Muscle of leg (tissue), 11 donors: ENCODE data around the gene HES7. TPM values are rescaled to one million over a fixed set of nuclear protein-coding genes. Genes with fewer than 3 reads are reported as not detected.

Source experiments
- DNase-seq: peaks from one replicate; pipeline ENCODE4 v3.0.0; 2013
- H3K27ac ChIP-seq: one replicate; pipeline ENCODE4 v1.5.1; 2013; ENCODE audit warnings: mild to moderate bottlenecking, low read length, control low read depth
- H3K27me3 ChIP-seq: one replicate; pipeline ENCODE4 v1.6.1; 2013; ENCODE audit warnings: low read length; ENCODE audit not compliant: control insufficient read depth, insufficient read depth
- H3K36me3 ChIP-seq: one replicate; pipeline ENCODE4 v1.6.1; 2013; ENCODE audit warnings: low read length; ENCODE audit not compliant: control insufficient read depth, insufficient read depth
- H3K4me1 ChIP-seq: one replicate; pipeline ENCODE4 v1.6.1; 2013; ENCODE audit warnings: low read length; ENCODE audit not compliant: control insufficient read depth, insufficient read depth
- H3K4me3 ChIP-seq: one replicate; pipeline ENCODE4 v1.5.1; 2013; ENCODE audit warnings: low read length, control low read depth
- H3K9me3 ChIP-seq: replicated peaks from 2 replicates; pipeline ENCODE4 v1.6.1; 2013; ENCODE audit warnings: low read depth, low read length; ENCODE audit not compliant: control insufficient read depth
- WGBS: methylation state at CpG from one replicate; pipeline ENCODE4 v1.1.5; 2013; ENCODE audit warnings: missing lambda C conversion rate; ENCODE audit not compliant: insufficient coverage; 5-methylcytosine and 5-hydroxymethylcytosine counted together
- polyA plus RNA-seq, 8 donors: library from polyadenylated mRNA; unstranded; fragments of 120-200 nt; gene quantifications; one replicate each; pipeline versions ENCODE4 v1.2.1 to v1.2.3, GENCODE V29; 2013; ENCODE audit warnings: inconsistent platforms in 1 of 8, low replicate concordance in 1 of 8; ENCODE audit not compliant: insufficient read length in 8 of 8, insufficient read depth in 1 of 8
- total RNA-seq: library from RNA; stranded (reverse); fragments of 120-200 nt; gene quantifications from one replicate; pipeline ENCODE4 v1.2.4, GENCODE V29; 2013

Gene HES7
- total and polyA plus RNA-seq, 9 donors = 0.08 to 0.28 (median 0.15) TPM; not detected in 2

GRCh38 chr17:8155231-8155995 is 31.5 kb upstream of the HES7 start:
- DNase-seq = peak; percentile 58
- Histone ChIP-seq H3K4me3 (peak overlapping the region; percentile 88), H3K27ac (peak overlapping the region; percentile 98), H3K27me3 (no peaks in the 10 kb centered on the region), H3K4me1 (peaks cover 62% of the 10 kb centered on the region), H3K36me3 (peaks cover 18% of the 10 kb centered on the region), H3K9me3 (no peaks in the 10 kb centered on the region)
- 13% methylated on average over 14 of the region's 14 CpGs for WGBS

DNA sequence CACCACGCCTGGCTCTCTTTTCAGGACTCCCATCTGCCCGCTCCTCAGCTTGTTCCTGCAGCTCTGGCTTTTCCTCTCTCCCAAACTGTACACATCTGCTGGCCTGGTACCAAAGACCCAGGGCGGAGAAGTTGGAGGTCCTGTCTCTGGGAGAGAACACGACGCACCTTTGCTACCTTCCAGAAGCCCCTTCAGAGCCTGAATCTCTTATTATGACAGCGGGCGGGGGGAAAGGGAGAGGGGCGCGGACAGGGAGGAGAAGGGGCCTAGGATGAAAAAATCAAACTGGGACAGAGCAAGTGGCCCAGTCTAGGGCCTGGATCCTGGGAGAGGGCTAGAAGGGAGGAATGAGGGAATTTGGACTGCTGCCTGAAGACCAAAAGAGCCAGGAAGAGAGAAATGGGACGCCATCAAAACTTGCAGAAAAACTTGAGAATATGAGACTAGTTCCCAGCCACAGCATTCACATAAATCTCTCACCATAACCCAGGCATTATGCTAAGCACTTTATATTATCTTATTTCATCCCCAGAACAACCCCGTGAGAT is 30.8 kb upstream of the HES7 start:
- peak; percentile 86 for DNase-seq
- Histone ChIP-seq H3K4me3 (peak overlapping the region; percentile 88), H3K27me3 (no peaks in the 10 kb centered on the region), H3K36me3 (peaks cover 18% of the 10 kb centered on the region), H3K27ac (peak overlapping the region; percentile 98), H3K4me1 (peaks cover 70% of the 10 kb centered on the region), H3K9me3 (no peaks in the 10 kb centered on the region)
- 18% methylated on average over 4 of the region's 11 CpGs for WGBS

- H3K4me3 ChIP-seq = peak overlapping the region; percentile 88
- peak overlapping the region; percentile 98 for H3K27ac ChIP-seq
- H3K4me1 ChIP-seq = peaks cover 70% of the 10 kb centered on the region
- DNase-seq = peak; percentile 99
- 0% methylated on average over 14 of the region's 22 CpGs for WGBS
- peaks cover 18% of the 10 kb centered on the region for H3K36me3 ChIP-seq
- H3K9me3 ChIP-seq = no peaks in the 10 kb centered on the region
- no peaks in the 10 kb centered on the region for H3K27me3 ChIP-seq
Measured at GRCh38 chr17:8153957-8154607, 30.2 kb upstream of the HES7 start.

DNA sequence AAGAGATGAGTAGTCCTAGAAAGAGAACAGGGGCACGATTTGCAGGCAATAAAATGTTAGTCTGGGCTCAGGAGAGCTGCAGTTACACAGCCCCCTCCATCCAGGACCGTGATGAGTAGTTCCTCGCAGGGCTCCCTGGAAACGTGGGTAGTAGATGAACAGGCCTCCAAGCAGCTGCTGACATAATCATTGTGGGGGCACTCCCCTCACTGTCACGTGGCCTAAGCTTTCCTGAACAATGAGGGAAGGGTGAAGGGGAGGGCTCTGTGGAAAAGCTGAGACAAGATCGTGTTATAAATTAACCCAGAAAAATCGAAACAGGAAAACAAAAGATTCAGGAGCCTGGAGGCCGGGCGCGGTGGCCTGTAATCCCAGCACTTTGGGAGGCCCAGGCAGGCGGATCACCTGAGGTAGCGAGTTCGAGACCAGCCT is 29.6 kb upstream of the HES7 start:
- DNase-seq = peak; percentile 98
- peaks cover 69% of the 10 kb centered on the region for H3K4me1 ChIP-seq

GRCh38 chr17:8153031-8153451 is 29.1 kb upstream of the HES7 start:
- 44% methylated on average over 7 of the region's 7 CpGs for WGBS
- peak overlapping the region; percentile 66 for H3K4me3 ChIP-seq
- no peaks in the 10 kb centered on the region for H3K27me3 ChIP-seq
- peaks cover 65% of the 10 kb centered on the region for H3K4me1 ChIP-seq
- no peaks in the 10 kb centered on the region for H3K9me3 ChIP-seq
- H3K36me3 ChIP-seq = peaks cover 24% of the 10 kb centered on the region
- peak; percentile 61 for DNase-seq
- peak overlapping the region; percentile 98 for H3K27ac ChIP-seq

More for the DNA sequence above, 29.6 kb upstream of the HES7 start:
- peak overlapping the region; percentile 98 for H3K27ac ChIP-seq
- 7% methylated on average over 10 of the region's 13 CpGs for WGBS
- no peaks in the 10 kb centered on the region for H3K27me3 ChIP-seq
- peak overlapping the region; percentile 31 for H3K4me3 ChIP-seq
- no peaks in the 10 kb centered on the region for H3K9me3 ChIP-seq
- peaks cover 22% of the 10 kb centered on the region for H3K36me3 ChIP-seq

DNA sequence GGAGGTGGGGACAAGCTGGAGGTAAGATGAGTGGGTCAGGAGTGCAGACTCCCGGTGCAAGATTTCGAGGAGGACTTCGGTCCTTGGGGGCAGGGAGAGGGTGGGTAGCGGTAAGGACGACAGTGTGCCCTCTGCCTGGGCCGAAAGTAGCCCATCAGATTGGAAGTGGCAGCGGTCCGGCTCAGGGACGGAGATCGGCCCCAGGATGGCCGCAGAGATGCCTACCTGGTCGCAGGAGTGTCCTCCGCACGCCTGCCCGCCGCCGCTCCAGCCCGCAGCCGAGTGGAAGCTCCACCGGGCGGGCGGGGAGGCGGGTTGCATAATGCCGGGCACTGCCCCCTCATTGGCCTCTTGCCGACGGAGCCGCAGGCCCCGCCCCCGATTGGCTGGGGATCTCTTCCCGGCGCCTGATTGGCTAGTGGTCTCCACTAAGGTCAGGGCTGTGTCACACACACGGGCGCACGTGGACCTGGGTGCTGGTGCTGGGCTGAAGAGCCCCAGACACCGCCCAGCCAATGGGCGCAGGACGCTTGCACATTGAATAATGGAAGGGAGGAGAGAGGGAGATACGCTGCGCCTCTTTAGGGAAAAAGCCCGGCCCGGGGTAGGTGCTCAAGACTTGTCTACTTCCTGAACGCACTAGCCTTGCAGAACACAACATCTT is 28.3 kb upstream of the HES7 start, which contains the start of gene PER1:
Gene PER1, minus strand, starts transcription at position 293 of the 664 bp plus-strand sequence. CDS start 1,698 bp downstream, outside the sequence.
- 2% methylated on average over 36 of the region's 42 CpGs for WGBS
- Histone ChIP-seq H3K4me3 (peak within 1 kb of the TSS; percentile 66), H3K36me3 (peaks cover 32% of the 10 kb centered on the region), H3K9me3 (no peaks in the 10 kb centered on the region), H3K27me3 (no peaks in the 10 kb centered on the region), H3K27ac (peak within 1 kb of the TSS; percentile 98), H3K4me1 (peaks cover 65% of the 10 kb centered on the region)
- peak; percentile 94 for DNase-seq

DNA sequence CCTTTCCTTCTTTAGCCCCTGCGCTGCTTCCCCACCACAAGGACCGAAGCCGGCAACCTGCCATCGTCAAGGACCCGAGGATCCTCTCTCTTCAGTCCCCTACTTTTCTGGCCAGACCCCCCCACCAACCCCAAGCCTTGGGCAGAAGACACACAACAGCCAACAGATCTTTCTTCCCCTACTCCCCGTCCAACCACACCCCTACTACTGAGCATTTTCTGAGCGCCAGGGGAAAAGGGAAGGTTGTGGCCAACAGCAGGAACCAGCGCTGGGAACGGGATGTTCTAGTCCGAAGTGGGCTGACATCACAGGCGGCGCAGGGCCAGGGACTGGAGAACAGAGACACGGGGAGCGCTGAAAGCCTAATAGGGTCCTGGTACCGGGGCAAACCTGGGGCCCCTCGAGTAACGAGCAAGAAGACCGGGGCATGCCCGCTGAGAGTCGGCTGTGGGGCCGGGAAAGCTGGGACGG is 27.8 kb upstream of the HES7 start:
- H3K27me3 ChIP-seq = no peaks in the 10 kb centered on the region
- peaks cover 38% of the 10 kb centered on the region for H3K36me3 ChIP-seq
- H3K27ac ChIP-seq = peak overlapping the region; percentile 98
- peak overlapping the region; percentile 66 for H3K4me3 ChIP-seq
- 0% methylated on average over 21 of the region's 22 CpGs for WGBS
- peaks cover 59% of the 10 kb centered on the region for H3K4me1 ChIP-seq
- peak; percentile 95 for DNase-seq
- no peaks in the 10 kb centered on the region for H3K9me3 ChIP-seq

DNA sequence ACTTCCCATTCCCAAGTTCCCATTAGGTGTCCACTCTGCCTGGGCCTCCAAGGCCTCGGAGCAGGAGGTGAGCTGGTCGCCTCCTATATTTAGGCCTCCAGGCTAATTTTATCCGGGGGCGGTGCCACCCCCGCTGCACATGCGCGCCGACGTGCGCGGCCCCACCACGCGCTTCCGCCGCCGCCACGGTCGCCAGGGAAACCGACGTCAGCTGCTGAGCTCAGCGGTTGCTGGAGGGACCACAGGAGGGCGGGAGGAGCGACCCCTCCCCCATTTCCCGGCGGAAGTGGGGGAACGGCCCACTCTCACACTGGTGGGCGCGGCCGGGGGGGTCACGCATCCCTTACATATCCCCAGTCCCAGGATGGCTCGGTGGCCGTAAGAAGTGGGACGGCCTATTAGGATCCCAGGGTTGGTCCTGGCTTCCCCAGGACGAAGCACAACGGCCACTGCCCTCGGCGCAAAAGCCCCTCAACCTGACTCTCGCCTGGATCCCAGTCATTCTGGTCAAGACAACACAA is 27.3 kb upstream of the HES7 start:
- Histone ChIP-seq H3K9me3 (no peaks in the 10 kb centered on the region), H3K27me3 (no peaks in the 10 kb centered on the region), H3K4me3 (peak overlapping the region; percentile 66), H3K4me1 (peaks cover 58% of the 10 kb centered on the region), H3K27ac (peak overlapping the region; percentile 98), H3K36me3 (peaks cover 43% of the 10 kb centered on the region)
- WGBS = under 1% methylated on average over 38 of the region's 38 CpGs
- DNase-seq = peak; percentile 98

DNA sequence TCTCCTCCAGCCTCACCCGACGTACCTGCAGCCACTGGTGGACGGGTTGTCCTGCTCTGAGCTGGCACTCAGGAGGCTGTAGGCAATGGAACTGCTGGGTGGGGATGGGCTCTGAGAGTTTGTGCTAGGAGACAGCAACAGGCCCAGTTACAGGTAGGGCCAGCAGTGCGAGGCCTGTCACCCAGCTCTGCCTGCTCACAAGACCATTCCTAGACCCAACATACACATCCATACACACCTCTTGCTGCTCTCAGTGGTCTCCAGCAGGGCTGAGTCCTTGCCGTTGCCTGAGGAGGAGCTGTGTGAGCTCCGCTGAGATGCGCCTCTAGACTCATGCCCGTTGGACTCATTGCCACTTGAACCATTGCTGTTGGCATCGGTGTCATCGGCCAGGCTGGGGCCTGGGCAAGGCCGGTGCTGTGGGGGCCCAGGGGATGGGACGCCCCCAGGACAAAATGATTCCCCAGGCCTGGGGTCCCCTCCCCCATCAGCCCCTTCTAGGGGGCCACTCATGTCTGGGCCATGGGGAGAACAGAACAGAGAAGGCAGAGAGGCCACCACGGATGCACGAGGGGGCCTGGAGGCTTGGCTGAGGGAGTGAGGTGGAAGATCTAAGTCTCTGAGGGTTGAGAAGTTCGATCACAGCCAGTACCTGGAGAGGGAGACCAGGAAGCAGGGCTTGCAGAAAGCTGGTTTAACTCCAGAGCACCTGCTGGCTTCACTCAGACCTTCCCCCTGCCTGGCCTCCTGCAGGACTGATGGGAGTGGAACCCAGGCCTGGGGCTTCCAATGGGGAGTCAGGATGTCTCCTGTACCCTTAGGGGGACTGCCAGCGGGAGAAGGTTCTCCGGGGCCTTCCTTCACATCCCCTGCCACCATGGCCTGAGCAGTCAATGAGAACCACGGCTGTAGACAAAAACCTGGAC is 26.6 kb upstream of the HES7 start:
- Histone ChIP-seq H3K9me3 (no peaks in the 10 kb centered on the region), H3K27ac (peak overlapping the region; percentile 98), H3K4me3 (peak overlapping the region; percentile 20), H3K27me3 (no peaks in the 10 kb centered on the region), H3K36me3 (peaks cover 50% of the 10 kb centered on the region), H3K4me1 (peaks cover 53% of the 10 kb centered on the region)
- DNase-seq = peak; percentile 46
- 52% methylated on average over 10 of the region's 18 CpGs for WGBS
